ENCODE data around the gene PKP3.
"Not testable (repeated sequence)": the region's sequence is repeated elsewhere in the genome, so short reads cannot be mapped to it uniquely, and the experiment has no call there.

Gene PKP3

DNA sequence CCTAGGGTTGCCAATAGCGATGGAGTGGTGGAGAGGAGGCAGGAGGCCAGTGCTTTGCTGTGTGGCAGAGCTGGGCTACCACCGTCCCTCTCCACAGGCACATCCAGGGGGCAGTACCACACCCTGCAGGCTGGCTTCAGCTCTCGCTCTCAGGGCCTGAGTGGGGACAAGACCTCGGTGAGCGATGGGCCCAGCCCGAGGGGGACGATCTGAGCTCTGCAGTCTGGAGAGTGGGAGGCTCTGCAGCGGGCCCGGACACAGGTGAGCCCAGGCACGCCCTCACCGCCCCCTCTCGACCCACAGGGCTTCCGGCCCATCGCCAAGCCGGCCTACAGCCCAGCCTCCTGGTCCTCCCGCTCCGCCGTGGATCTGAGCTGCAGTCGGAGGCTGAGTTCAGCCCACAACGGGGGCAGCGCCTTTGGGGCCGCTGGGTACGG lies 2.5 kb downstream of the PKP3 start:
- no peak for DNase-seq

DNA sequence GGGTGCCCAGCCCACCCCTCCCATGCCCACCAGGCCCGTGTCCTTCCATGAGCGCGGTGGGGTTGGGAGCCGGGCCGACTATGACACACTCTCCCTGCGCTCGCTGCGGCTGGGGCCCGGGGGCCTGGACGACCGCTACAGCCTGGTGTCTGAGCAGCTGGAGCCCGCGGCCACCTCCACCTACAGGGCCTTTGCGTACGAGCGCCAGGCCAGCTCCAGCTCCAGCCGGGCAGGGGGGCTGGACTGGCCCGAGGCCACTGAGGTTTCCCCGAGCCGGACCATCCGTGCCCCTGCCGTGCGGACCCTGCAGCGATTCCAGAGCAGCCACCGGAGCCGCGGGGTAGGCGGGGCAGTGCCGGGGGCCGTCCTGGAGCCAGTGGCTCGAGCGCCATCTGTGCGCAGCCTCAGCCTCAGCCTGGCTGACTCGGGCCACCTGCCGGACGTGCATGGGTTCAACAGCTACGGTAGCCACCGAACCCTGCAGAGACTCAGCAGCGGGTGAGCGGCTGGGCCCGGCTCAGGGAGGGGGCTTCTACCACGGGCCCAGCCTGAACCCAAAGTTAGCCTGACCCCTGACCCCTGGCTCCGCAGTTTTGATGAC lies 3.0 kb downstream of the PKP3 start:
- peak; percentile 64 for DNase-seq

DNA sequence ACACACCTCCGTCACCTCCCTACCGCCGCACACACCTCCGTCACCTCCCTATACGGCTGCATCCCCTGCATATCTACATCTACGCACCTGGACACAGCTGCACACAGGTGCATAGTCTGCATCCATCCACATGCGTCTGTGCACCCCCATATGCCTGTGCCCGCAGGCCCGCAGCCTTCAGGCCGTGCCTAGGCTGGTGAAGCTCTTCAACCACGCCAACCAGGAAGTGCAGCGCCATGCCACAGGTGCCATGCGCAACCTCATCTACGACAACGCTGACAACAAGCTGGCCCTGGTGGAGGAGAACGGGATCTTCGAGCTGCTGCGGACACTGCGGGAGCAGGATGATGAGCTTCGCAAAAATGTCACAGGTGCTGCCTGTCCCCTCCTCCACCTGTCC lies 4.8 kb downstream of the PKP3 start:
- DNase-seq, result no peak

DNA sequence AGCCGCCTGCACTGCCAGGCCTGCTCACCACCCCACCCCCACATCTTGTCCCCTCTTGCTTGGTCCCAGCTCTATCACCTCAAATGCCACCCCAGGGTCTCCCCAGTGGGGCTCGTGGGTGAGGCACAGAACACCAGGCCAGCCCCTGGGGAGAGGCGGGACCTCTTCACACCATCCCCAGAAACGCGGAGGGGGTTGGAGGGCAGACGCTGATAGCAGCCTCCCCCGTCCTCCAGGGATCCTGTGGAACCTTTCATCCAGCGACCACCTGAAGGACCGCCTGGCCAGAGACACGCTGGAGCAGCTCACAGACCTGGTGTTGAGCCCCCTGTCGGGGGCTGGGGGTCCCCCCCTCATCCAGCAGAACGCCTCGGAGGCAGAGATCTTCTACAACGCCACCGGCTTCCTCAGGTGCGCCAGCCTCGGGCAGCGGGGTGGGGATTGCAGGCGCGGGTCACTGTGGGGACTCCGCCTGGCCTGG lies 5.8 kb downstream of the PKP3 start:
- DNase-seq, result no peak

DNA sequence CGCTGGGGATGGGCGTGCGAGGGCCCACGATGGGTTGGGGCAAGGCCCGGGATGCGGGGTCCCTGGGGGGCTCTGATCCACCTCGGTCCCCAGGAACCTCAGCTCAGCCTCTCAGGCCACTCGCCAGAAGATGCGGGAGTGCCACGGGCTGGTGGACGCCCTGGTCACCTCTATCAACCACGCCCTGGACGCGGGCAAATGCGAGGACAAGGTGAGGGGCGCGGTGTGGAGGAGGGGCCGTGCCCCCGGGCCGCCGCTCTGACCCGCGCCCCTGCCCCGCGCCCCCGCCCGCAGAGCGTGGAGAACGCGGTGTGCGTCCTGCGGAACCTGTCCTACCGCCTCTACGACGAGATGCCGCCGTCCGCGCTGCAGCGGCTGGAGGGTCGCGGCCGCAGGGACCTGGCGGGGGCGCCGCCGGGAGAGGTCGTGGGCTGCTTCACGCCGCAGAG lies 6.3 kb downstream of the PKP3 start:
- no peak for DNase-seq

DNA sequence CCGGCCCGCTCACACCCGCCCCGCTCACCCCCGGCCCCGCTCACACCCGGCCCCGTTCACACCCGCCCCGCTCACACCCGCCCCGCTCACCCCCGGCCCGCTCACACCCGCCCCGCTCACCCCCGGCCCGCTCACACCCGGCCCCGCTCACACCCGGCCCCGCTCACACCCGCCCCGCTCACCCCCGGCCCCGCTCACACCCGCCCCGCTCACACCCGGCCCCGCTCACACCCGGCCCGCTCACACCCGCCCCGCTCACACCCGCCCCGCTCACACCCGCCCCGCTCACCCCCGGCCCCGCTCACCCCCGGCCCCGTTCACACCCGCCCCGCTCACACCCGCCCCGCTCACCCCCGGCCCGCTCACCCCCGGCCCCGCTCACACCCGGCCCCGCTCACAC lies 7.2 kb downstream of the PKP3 start:
- DNase-seq, result not testable (repeated sequence)

DNA sequence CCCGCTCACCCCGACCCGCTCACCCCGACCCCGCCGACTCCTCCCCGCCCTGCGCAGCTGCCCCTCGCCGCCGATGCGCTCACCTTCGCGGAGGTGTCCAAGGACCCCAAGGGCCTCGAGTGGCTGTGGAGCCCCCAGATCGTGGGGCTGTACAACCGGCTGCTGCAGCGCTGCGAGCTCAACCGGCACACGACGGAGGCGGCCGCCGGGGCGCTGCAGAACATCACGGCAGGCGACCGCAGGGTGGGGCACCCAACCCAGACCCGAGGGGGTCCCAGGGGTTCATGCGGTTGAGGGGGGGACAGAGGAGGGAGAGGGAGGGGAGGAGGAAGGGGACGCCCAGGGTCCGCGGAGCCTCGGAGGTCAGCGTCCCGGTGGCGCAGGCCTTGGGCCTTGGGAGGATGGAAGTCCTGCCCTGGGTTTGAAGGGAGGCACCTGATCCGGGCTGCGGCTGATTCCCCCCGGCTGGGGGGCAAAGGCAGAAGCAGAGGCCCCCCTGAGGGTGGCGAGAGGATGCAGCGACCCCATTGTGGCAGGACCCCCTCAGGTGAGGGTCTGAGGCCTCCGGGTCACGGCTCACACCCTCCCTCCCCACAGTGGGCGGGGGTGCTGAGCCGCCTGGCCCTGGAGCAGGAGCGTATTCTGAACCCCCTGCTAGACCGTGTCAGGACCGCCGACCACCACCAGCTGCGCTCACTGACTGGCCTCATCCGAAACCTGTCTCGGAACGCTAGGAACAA lies 9.2 kb downstream of the PKP3 start:
- DNase-seq, result no peak

DNA sequence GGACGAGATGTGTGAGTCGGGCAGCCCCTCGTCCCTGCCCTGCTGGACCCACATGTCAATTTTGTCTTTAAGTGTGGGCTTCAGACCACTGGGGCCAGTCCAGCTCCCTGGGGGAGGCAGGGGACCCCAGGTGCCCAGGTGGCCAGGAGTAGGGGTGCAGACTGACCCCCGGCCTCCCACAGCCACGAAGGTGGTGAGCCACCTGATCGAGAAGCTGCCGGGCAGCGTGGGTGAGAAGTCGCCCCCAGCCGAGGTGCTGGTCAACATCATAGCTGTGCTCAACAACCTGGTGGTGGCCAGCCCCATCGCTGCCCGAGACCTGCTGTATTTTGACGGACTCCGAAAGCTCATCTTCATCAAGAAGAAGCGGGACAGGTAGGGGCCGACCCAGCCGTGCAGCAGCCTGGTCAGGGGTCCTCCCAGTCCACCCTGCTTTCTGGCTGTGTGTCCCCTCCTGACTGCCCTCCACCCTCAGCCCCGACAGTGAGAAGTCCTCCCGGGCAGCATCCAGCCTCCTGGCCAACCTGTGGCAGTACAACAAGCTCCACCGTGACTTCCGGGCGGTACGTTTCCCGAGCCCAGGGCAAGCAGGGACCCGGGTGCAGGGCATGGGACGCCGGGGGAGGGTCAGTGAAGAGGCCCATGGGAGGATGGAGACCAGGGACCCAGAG lies 9.9 kb downstream of the PKP3 start:
- no peak for DNase-seq

DNA sequence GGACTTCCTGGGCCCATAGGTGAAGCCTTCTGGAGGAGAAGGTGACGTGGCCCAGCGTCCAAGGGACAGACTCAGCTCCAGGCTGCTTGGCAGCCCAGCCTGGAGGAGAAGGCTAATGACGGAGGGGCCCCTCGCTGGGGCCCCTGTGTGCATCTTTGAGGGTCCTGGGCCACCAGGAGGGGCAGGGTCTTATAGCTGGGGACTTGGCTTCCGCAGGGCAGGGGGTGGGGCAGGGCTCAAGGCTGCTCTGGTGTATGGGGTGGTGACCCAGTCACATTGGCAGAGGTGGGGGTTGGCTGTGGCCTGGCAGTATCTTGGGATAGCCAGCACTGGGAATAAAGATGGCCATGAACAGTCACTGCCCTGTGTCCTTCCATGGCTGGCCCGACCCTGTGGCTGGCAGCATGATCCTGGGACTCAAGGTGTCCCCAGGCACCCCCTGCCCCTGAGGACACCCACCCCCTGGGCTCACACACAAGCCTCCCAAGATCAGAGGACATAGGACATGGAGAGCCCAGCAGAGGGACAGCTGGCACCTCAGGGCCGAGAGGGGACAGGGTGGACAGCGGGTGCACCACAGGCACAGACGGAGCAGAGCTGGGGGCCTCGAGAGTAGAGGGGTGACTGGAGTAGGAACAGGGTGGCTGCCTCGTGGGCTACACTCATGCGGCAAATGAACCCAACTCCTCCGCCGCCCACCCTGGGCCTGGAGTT lies 10.7 kb downstream of the PKP3 start:
- no peak for DNase-seq

DNA sequence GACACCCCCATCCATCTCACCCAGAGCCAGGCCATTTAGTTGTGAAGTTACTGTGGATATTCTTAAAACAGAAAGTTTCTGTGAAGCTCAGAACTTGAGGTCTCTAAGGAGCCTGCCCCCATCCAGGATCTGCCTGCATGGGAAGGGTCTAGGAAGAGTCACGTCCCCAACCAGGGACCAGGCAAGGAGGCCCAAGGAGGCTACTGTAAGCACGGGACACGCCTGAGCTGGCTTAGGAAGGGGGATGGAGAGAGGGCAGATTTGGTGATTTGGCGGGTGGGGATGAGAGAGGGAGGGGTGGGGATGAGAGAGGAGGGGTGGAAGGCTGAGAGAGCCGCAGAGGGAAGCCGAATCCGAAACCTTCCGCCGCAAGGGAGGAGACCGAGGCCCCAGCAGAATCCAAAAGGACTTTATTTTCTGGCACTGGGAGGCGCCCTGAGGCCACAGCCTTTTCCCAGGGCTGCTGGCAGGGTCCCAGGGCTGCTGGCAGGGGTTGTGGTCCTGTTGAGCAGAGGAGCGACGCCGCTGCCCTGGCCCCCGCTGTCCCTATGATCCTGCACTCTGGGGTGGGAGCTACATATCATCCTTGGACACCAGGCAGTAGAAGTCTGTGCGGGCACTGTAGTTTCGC lies 11.4 kb downstream of the PKP3 start:
- no peak for DNase-seq

DNA sequence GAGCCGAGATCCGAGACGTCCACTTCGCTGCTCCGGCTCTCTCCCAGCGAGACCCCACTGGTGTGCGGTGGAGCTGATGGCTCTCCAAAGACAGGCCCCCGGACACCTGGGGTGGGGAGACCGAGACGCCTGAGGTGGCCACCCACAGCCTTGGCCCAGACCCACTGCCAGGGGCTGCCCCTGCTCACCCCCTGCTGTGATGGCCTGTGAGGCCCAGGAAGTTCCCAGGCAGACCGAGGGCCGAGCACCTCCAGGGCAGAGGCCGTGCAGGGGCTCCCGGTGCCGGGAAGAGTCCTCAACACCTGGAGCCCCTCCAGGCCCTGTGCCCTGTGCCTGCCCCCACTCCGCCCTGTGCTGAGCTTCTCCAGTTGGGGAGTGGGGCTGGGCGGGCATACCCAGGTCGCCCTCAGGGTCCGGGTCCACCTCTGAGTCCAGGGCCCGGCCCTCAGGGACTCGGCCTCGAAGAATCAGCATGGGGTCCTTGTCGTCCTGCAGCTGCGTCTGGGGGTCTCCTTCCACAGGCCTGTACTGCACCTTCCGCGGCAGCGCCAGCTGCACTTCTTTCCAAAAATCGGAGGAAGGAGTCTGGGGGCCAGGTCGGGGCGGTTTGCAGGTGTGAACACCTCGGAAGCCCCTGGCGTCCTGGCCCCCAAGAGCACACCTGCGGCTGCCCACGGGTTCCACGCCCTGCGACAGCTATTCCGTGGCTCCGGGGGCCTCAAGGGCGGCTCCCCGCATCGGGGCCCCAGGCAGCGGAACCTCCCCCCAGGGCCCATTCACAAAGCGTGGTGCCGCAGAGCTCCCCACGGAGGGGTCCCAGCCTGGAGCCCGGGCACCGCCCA lies 12.2 kb downstream of the PKP3 start:
- no peak for DNase-seq

DNA sequence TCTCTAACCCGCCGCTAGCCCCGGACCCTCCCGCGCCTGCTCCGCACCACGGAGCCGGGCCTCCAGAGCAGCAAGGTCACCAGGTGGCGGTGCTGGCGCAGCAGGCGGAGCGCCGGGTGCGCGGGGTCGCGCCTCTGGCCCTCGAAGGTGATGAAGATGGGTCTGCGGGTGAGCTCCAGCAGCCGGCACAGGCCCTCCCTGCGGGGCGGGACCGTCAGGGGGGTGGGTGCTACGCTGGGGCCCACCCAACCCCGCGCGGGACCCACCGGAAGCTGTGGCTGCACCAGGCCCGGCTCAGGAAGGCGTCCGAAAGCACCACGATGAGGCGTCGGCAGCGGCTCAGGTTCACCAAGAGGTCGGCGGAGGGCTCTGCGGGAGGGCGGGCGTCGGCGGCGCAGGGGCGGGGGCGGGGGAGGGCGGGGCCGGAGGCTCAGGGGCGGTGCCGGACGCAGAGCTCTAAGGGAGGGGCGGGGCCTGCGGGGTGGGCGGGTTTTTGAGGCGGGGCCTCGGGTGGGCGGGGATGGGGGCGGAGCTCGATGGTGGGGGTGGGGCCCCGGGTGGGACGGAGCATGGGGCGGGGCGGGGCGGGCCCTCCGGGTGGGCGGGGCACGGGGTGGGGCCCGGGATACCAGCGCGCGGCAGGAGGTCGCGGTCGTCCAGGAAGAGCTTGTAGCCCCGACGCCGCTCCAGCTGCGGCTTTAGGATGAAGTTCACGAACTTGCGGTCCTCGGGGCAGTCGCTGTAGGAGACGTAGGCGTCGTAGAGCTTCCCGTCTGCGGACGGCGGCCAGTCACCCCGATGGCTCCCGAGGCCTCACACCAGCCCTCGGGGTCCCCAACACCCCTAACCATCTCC lies 13.0 kb downstream of the PKP3 start:
- DNase-seq, result peak; percentile 75

DNA sequence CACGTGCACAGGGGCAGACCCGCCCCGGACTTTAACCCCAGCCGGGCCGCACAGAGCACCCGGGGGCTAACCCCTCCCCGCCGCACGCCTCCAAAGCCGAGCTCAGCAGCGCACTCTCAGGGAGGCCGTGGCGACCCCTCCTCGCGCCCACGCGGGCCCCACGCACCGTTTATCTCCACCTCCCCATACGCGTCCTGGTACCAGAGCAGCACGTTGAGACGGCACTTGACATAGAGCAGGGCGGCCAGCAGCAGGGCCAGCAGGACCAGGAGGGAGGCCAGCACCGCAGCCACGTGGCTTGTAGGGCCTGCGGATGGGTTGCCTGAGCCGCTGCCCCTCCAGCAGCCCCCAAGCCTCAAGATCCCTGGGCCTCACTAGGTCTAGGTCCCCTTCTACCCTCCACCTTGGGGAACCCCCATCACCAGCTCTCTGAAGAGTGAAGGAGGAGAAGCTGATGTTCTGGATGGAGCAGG lies 13.7 kb downstream of the PKP3 start:
- DNase-seq, result no peak

DNA sequence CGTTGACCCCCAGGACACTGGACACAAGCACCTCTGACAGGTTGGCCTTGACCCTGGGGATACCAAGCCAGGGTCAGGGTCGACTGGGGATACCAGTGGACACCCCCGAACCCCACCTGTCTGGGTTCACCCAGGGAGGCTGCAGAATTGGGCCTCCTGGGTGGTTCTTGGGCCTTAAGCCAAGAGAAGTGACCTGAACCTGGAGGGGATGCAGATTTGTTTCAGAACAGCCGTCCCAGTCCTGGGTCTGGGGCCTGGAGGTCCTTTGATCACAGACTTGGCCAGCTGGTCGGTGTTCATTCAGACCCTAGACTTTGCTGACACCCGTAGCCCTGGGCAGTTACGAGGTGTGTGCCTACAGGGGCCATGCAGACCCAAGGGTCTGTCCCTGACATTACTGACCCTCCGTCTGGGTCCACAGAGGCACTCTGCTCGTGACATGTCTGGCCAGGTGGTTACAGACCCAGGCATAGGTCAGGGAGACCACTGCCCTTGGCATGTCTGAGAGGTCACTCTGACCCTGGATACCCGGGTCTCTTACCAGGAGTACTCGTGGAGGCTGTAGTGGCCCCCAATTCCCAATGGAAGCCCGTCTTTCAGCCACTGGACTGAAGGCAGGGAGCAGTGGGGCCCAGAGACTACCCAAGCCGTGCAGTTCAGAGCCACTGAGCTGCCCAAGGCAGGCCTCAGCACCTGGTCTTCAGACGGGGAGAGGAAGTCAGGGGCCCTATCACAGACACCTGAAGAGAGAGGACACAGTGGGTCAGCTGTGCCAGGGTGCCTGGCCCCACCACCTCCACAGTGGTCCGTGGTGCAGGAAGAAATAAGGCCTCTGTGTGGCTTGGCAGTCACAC lies 14.4 kb downstream of the PKP3 start:
- no peak for DNase-seq

DNA sequence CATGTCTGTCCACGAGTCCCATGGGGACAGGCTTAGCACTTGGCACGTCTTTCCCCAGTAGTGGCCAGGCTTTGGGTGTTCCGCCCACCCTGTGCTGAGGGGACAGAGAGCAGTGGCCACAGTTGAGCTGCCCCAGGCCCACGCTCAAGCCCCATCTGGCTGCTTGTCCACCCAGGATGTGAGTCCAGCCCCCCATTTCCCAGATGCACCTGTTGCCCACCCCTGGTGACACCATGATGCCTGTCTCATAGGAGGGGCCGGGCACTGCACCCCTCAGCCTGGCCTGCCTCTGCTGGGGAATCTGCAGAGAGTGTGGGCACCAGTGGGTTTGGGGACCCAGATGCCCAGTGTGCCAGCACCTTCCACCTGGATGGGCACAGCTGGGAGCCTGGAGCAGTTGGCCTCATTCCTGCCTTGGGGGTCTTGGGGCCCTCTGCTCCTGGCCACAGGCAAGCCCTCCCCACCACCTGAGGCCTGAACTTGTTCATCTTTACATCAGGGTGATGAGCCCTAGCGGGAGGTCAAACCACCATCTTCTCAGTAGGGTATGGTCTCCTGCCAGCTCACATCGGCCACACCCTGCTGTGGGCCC lies 15.1 kb downstream of the PKP3 start:
- DNase-seq, result no peak

DNA sequence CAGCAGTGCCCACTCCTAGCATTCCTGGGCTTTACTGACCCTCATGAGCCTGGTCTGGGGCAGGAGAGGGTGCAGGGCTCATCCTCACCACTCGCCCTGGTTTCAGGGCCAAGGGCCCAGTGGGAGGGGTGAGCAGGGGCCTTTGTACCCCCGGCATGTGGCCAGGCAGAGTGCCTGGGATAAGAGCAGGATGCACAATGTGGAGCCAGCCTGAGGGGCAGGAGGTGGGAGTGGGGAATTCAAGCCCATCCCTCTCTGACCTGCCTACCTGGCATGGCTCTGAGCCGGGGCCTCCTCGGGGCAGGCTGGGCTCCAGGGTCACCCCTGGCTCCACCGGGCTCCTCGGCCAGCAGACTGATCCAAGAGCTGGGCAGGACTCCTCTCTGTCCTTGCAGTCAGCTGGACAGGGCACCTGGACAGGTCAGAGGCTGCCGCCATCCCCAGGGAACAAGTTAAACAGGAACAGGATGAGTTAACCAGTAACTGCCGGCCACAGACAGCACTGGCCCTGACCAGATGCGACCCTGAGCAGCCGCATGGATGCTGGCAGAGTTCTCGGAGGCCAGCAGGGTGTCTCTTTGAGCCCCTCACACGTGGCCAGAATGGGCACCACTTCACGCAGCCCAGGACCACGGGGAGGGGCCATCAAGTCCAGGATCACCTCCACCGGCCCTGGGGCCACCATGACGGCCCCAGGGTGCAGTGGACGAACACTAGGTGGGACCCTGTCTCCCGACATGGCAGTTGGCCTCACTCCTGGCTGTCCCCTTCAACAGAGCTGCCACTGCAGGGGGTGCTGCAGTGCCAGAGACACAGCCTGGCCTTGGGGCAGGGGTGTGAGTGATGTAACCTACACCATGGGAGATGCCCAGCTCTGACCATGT lies 15.8 kb downstream of the PKP3 start:
- no peak for DNase-seq

DNA sequence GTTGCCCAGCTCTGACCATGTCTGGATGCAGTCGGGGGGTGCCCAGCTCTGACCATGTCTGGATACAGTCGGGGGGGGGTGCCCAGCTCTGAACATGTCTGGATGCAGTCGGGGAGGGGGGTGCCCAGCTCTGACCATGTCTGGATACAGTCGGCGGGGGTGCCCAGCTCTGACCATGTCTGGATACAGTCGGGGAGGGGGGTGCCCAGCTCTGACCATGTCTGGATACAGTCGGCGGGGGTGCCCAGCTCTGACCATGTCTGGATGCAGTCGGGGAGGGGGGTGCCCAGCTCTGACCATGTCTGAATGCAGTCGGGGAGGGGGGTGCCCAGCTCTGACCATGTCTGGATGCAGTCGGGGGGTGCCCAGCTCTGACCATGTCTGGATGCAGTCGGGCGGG lies 16.7 kb downstream of the PKP3 start:
- not testable (repeated sequence) for DNase-seq

DNA sequence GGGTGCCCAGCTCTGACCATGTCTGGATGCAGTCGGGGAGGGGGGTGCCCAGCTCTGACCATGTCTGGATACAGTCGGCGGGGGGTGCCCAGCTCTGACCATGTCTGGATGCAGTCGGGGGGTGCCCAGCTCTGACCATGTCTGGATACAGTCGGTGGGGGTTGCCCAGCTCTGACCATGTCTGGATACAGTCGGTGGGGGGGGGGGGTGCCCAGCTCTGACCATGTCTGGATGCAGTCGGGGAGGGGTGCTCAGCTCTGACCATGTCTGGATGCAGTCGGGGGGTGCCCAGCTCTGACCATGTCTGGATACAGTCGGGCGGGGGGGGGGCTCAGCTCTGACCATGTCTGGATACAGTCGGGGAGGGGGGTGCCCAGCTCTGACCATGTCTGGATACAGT lies 17.5 kb downstream of the PKP3 start:
- DNase-seq, result not testable (repeated sequence)
